Fibroblast of the aortic adventitia (primary cell): ENCODE measurements around the gene CALHM3. TPM values are rescaled to one million over a fixed set of nuclear protein-coding genes. Genes with fewer than 3 reads are reported as not detected.
"Not testable (repeated sequence)": the region's sequence is repeated elsewhere in the genome, so short reads cannot be mapped to it uniquely, and the experiment has no call there.

Source experiments
- DNase-seq: peaks from one replicate; pipeline ENCODE4 v3.0.0-alpha.2; 2010; ENCODE audit warnings: low read depth
- H3K4me3 ChIP-seq: 2 replicates; pipeline ENCODE4 v1.5.1; 2011; ENCODE audit warnings: low read depth, mild to moderate bottlenecking, control low read depth, low read length, moderate library complexity
- CTCF ChIP-seq: IDR thresholded peaks from 2 replicates; pipeline ENCODE4 v1.5.1; 2011; ENCODE audit warnings: mild to moderate bottlenecking, low read length, control low read depth, inconsistent platforms; ENCODE audit not compliant: insufficient read depth
- total RNA-seq: library from RNA; depleted of rRNA; stranded (reverse); fragments of >200 nt; gene quantifications from 2 replicates; pipeline ENCODE4 v1.2.3, GENCODE V29; 2012; ENCODE audit warnings: low replicate concordance

Gene CALHM3
- total RNA-seq, 1 donor, result not detected

GRCh38 chr10:103510046-103510685 lies 31.1 kb upstream of the CALHM3 start:
- no peak for TF ChIP-seq CTCF
- DNase-seq, result no peak
- no peak overlapping the region for H3K4me3 ChIP-seq

- H3K4me3 ChIP-seq, result no peak overlapping the region
- DNase-seq, result no peak
- no peak for TF ChIP-seq CTCF
These were observed 28.5 kb upstream of the CALHM3 start for GRCh38 chr10:103507235-103508191.

GRCh38 chr10:103506061-103506460 lies 27.0 kb upstream of the CALHM3 start:
- DNase-seq, result no peak
- no peak for TF ChIP-seq CTCF

GRCh38 chr10:103504181-103504783 lies 25.2 kb upstream of the CALHM3 start:
- H3K4me3 ChIP-seq, result no peak overlapping the region
- DNase-seq, result peak; percentile 94
- TF ChIP-seq CTCF, result no peak

More at GRCh38 chr10:103506061-103506460, 27.0 kb upstream of the CALHM3 start:
- no peak overlapping the region for H3K4me3 ChIP-seq

- DNase-seq, H3K4me3 ChIP-seq: not testable (repeated sequence)
These were observed 24.7 kb upstream of the CALHM3 start for GRCh38 chr10:103503777-103504176.

GRCh38 chr10:103502849-103503660 lies 24.0 kb upstream of the CALHM3 start:
- H3K4me3 ChIP-seq, result no peak overlapping the region
- DNase-seq, result no peak
- TF ChIP-seq CTCF, result no peak
